Esophagus squamous epithelium (tissue), 5 donors: ENCODE data around the gene CHD6. TPM values are rescaled to one million over a fixed set of nuclear protein-coding genes. Genes with fewer than 3 reads are reported as not detected.

Experiments
- DNase-seq: peaks from one replicate; lab custom pipeline; 2025; lab: John Stamatoyannopoulos, UW
- H3K27ac ChIP-seq, 4 donors: fragments of 200-600 bp; sonication (generic); one replicate each; pipeline ENCODE4 v1.5.1; 2016 to 2019; ENCODE audit warnings: mild to moderate bottlenecking in 1 of 4
- H3K27me3 ChIP-seq, 4 donors: fragments of 200-600 bp; sonication (generic); 1 replicate in 3 of 4; 2 replicates in 1 of 4; pipeline versions ENCODE4 v1.5.1 to v1.6.0; 2017 to 2021; ENCODE audit warnings: antibody characterized with exemption in 1 of 4
- H3K36me3 ChIP-seq, 3 donors: fragments of 200-600 bp; sonication (generic); one replicate each; pipeline ENCODE4 v1.5.1; 2016 to 2019
- H3K4me1 ChIP-seq, 3 donors: fragments of 200-600 bp; sonication (generic); one replicate each; pipeline ENCODE4 v1.5.1; 2017 to 2019
- H3K4me3 ChIP-seq, 4 donors: fragments of 200-600 bp; sonication (generic); 1 replicate in 3 of 4; 2 replicates in 1 of 4; pipeline ENCODE4 v1.5.1; 2016 to 2019; ENCODE audit warnings: mild to moderate bottlenecking in 2 of 4, moderate library complexity in 1 of 4
- H3K9me3 ChIP-seq, 3 donors: fragments of 200-600 bp; sonication (generic); one replicate each; pipeline ENCODE4 v1.5.1; 2016 to 2019
- CTCF ChIP-seq, 6 experiments: fragments of 450-650 bp in 4 of 6; fragments of 200-600 bp in 2 of 6; sonication (generic) in 2 of 6; IDR thresholded peaks; one replicate each; pipeline ENCODE4 v1.5.1; 2016 to 2019; ENCODE audit warnings: antibody characterized with exemption in 6 of 6, mild to moderate bottlenecking in 4 of 6, moderate library complexity in 4 of 6
- POLR2A ChIP-seq, 4 donors: fragments of 450-650 bp; IDR thresholded peaks; one replicate each; pipeline ENCODE4 v1.6.1; 2017; ENCODE audit warnings: antibody characterized with exemption in 4 of 4, mild to moderate bottlenecking in 4 of 4, moderate library complexity in 3 of 4
- WGBS, 2 donors: methylation state at CpG; one replicate each; pipeline ENCODE4 v1.1.5; 2018; 5-methylcytosine and 5-hydroxymethylcytosine counted together
- intact Hi-C: fragments of 100-400 bp; cut with DNase I; formaldehyde crosslinking; loops from one replicate; pipeline ENCODE4 v1.15.0; 2022
- total RNA-seq, 4 donors: library from RNA; depleted of rRNA; stranded (reverse); fragments of >200 nt; gene quantifications; one replicate each; pipeline ENCODE4 v1.1.0, GENCODE V29; 2016
- donor health status: DM: yes; HTN: yes; CAD: no.

CHD6 gene
- total RNA-seq, 4 donors from 2014 or later = 11.8 to 29.9 (median 17.6) TPM

GRCh38 chr20:41526327-41526726, 91.8 kb downstream of the CHD6 start:
- WGBS, 2 donors = 81 to 91% methylated on average over 3 of the region's 3 CpGs
- no peaks in the 10 kb centered on the region for H3K9me3 ChIP-seq
- H3K27ac ChIP-seq = no peak overlapping the region
- no peak overlapping the region for H3K4me3 ChIP-seq
- DNase-seq = no peak
- peaks cover 0 to 45% (median 0%) of the 10 kb centered on the region in 3 donors for H3K36me3 ChIP-seq
- intact Hi-C loops = no loop called here
- H3K4me1 ChIP-seq = peaks cover 0 to 23% (median 8%) of the 10 kb centered on the region in 3 donors
- no peaks in the 10 kb centered on the region for H3K27me3 ChIP-seq
- TF ChIP-seq CTCF (IDR thresholded peaks at IDR 0.05) = no peak
- no peak for TF ChIP-seq POLR2A (IDR thresholded peaks at IDR 0.05)

- H3K9me3 ChIP-seq = no peaks in the 10 kb centered on the region
- peaks cover 0 to 35% (median 0%) of the 10 kb centered on the region in 3 donors for H3K36me3 ChIP-seq
- no peaks in the 10 kb centered on the region for H3K27me3 ChIP-seq
- intact Hi-C loops = no loop called here
- H3K27ac ChIP-seq = peak overlapping the region in 3 of 4 donors; percentile 16 to 52 (median 38)
- peaks cover 0 to 23% (median 8%) of the 10 kb centered on the region in 3 donors for H3K4me1 ChIP-seq
- TF ChIP-seq POLR2A (IDR thresholded peaks at IDR 0.05) (no peak), CTCF (IDR thresholded peaks at IDR 0.05) (no peak)
- no peak overlapping the region for H3K4me3 ChIP-seq
- no peak for DNase-seq
- WGBS, 2 donors = 27 to 37% methylated on average over 4 of the region's 6 CpGs
These were observed 93.1 kb downstream of the CHD6 start for GRCh38 chr20:41524980-41525613.

- DNase-seq = no peak
- intact Hi-C loops = no loop called here
These were observed 94.3 kb downstream of the CHD6 start for GRCh38 chr20:41523857-41524256.

GRCh38 chr20:41513829-41514228, 104.3 kb downstream of the CHD6 start:
- no peak for DNase-seq
- Histone ChIP-seq H3K4me3 (no peak overlapping the region), H3K36me3 (peaks cover 0 to 50% (median 0%) of the 10 kb centered on the region in 3 donors), H3K9me3 (no peaks in the 10 kb centered on the region), H3K27me3 (no peaks in the 10 kb centered on the region), H3K27ac (no peak overlapping the region), H3K4me1 (peaks cover 0 to 24% (median 6%) of the 10 kb centered on the region in 3 donors)
- TF ChIP-seq POLR2A (IDR thresholded peaks at IDR 0.05) = no peak
- no peak for TF ChIP-seq CTCF (IDR thresholded peaks at IDR 0.05)
- intact Hi-C loops = no loop called here
- 84 to 85% methylated on average over 2 of the region's 2 CpGs for WGBS, 2 donors

More at GRCh38 chr20:41523857-41524256, 94.3 kb downstream of the CHD6 start:
- H3K4me1 ChIP-seq = peaks cover 0 to 23% (median 8%) of the 10 kb centered on the region in 3 donors
- 90 to 93% methylated on average over 5 of the region's 5 CpGs for WGBS, 2 donors
- no peaks in the 10 kb centered on the region for H3K27me3 ChIP-seq
- H3K9me3 ChIP-seq = no peaks in the 10 kb centered on the region
- no peak for TF ChIP-seq CTCF (IDR thresholded peaks at IDR 0.05)
- TF ChIP-seq POLR2A (IDR thresholded peaks at IDR 0.05) = no peak
- no peak overlapping the region for H3K27ac ChIP-seq
- peaks cover 0 to 24% (median 0%) of the 10 kb centered on the region in 3 donors for H3K36me3 ChIP-seq
- H3K4me3 ChIP-seq = no peak overlapping the region

- no peak overlapping the region for H3K4me3 ChIP-seq
- TF ChIP-seq POLR2A (IDR thresholded peaks at IDR 0.05) (no peak), CTCF (IDR thresholded peaks at IDR 0.05) (no peak)
- intact Hi-C loops = no loop called here
- H3K9me3 ChIP-seq = no peaks in the 10 kb centered on the region
- H3K36me3 ChIP-seq = peaks cover 0 to 49% (median 0%) of the 10 kb centered on the region in 3 donors
- no peaks in the 10 kb centered on the region for H3K27me3 ChIP-seq
- peaks cover 0 to 34% (median 6%) of the 10 kb centered on the region in 3 donors for H3K4me1 ChIP-seq
- H3K27ac ChIP-seq = no peak overlapping the region
- WGBS, 2 donors = 82 to 89% methylated on average over 11 of the region's 11 CpGs
- DNase-seq = no peak
These were observed 105.6 kb downstream of the CHD6 start for GRCh38 chr20:41512624-41513023.
